ENCODE results near the gene SYNGR3. TPM values are rescaled to one million over a fixed set of nuclear protein-coding genes. Genes with fewer than 3 reads are reported as not detected.

The SYNGR3 gene
- total and polyA plus RNA-seq, 2 of the 13 experiments (the other 11 are each of a cell fraction or from before 2014, with no cell fraction given), result 0.97 to 5.7 TPM

- TF ChIP-seq NR2F1 (CRISPR knock-in tag; IDR thresholded peaks at IDR 0.05) (no peak), HNRNPH1 (optimal IDR thresholded peaks at IDR 0.05; ENCODE audit: low read depth, low read length) (no peak), HNRNPK (IDR thresholded peaks at IDR 0.05; ENCODE audit: low read depth, low read length, poor library complexity, severe bottlenecking) (no peak), ISX (CRISPR knock-in tag; conservative IDR thresholded peaks at IDR 0.05) (peak; percentile 34; the same call in 1 of the 2 replicates), ETV5 (CRISPR knock-in tag; IDR thresholded peaks at IDR 0.05; ENCODE audit: borderline replicate concordance) (peak; percentile 28), SMAD1 (CRISPR knock-in tag; IDR thresholded peaks at IDR 0.05; ENCODE audit: borderline replicate concordance, low read depth) (no peak), SMC3 (IDR thresholded peaks at IDR 0.05; ENCODE audit: low read length) (no peak), ZSCAN20 (CRISPR knock-in tag; IDR thresholded peaks at IDR 0.05; ENCODE audit: borderline replicate concordance) (0 out of 2 replicates have a peak, but pooled peaks have one; percentile 56), GFI1 (CRISPR knock-in tag; IDR thresholded peaks at IDR 0.05; ENCODE audit: borderline replicate concordance) (peak; percentile 43; the same call in 1 of the 2 replicates), ZNF382 (CRISPR knock-in tag; IDR thresholded peaks at IDR 0.05; ENCODE audit: borderline replicate concordance) (no peak), NR2F6 (IDR thresholded peaks at IDR 0.05) (no peak), NR2F6 (CRISPR knock-in tag; IDR thresholded peaks at IDR 0.05) (peak; percentile 44; the same call in 1 of the 2 replicates), HDAC6 (IDR thresholded peaks at IDR 0.05; ENCODE audit: low read depth, low read length) (no peak), LCORL (IDR thresholded peaks at IDR 0.05) (no peak), LCORL (CRISPR knock-in tag; IDR thresholded peaks at IDR 0.05) (0 out of 2 replicates have a peak, but pooled peaks have one; percentile 26), ZNF543 (CRISPR knock-in tag; IDR thresholded peaks at IDR 0.05) (no peak), ZNF746 (CRISPR knock-in tag; IDR thresholded peaks at IDR 0.05) (peak; percentile 62; the same call in 1 of the 2 replicates), ZNF768 (CRISPR knock-in tag; IDR thresholded peaks at IDR 0.05) (peak; percentile 52)
- TF ChIP-seq, protein P1, sequence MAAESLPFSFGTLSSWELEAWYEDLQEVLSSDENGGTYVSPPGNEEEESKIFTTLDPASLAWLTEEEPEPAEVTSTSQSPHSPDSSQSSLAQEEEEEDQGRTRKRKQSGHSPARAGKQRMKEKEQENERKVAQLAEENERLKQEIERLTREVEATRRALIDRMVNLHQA (CRISPR knock-in tag; IDR thresholded peaks at IDR 0.05), result no peak
- TF ChIP-seq, protein P2, sequence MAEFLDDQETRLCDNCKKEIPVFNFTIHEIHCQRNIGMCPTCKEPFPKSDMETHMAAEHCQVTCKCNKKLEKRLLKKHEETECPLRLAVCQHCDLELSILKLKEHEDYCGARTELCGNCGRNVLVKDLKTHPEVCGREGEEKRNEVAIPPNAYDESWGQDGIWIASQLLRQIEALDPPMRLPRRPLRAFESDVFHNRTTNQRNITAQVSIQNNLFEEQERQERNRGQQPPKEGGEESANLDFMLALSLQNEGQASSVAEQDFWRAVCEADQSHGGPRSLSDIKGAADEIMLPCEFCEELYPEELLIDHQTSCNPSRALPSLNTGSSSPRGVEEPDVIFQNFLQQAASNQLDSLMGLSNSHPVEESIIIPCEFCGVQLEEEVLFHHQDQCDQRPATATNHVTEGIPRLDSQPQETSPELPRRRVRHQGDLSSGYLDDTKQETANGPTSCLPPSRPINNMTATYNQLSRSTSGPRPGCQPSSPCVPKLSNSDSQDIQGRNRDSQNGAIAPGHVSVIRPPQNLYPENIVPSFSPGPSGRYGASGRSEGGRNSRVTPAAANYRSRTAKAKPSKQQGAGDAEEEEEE (CRISPR knock-in tag; IDR thresholded peaks at IDR 0.05; ENCODE audit: borderline replicate concordance), result no peak
- TF ChIP-seq, protein P3, sequence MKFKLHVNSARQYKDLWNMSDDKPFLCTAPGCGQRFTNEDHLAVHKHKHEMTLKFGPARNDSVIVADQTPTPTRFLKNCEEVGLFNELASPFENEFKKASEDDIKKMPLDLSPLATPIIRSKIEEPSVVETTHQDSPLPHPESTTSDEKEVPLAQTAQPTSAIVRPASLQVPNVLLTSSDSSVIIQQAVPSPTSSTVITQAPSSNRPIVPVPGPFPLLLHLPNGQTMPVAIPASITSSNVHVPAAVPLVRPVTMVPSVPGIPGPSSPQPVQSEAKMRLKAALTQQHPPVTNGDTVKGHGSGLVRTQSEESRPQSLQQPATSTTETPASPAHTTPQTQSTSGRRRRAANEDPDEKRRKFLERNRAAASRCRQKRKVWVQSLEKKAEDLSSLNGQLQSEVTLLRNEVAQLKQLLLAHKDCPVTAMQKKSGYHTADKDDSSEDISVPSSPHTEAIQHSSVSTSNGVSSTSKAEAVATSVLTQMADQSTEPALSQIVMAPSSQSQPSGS (CRISPR knock-in tag; IDR thresholded peaks at IDR 0.05), result peak; percentile 58
- TF ChIP-seq, protein P4, sequence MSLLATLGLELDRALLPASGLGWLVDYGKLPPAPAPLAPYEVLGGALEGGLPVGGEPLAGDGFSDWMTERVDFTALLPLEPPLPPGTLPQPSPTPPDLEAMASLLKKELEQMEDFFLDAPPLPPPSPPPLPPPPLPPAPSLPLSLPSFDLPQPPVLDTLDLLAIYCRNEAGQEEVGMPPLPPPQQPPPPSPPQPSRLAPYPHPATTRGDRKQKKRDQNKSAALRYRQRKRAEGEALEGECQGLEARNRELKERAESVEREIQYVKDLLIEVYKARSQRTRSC (CRISPR knock-in tag; IDR thresholded peaks at IDR 0.05; ENCODE audit: low read depth), result no peak
- TF ChIP-seq, protein P5, sequence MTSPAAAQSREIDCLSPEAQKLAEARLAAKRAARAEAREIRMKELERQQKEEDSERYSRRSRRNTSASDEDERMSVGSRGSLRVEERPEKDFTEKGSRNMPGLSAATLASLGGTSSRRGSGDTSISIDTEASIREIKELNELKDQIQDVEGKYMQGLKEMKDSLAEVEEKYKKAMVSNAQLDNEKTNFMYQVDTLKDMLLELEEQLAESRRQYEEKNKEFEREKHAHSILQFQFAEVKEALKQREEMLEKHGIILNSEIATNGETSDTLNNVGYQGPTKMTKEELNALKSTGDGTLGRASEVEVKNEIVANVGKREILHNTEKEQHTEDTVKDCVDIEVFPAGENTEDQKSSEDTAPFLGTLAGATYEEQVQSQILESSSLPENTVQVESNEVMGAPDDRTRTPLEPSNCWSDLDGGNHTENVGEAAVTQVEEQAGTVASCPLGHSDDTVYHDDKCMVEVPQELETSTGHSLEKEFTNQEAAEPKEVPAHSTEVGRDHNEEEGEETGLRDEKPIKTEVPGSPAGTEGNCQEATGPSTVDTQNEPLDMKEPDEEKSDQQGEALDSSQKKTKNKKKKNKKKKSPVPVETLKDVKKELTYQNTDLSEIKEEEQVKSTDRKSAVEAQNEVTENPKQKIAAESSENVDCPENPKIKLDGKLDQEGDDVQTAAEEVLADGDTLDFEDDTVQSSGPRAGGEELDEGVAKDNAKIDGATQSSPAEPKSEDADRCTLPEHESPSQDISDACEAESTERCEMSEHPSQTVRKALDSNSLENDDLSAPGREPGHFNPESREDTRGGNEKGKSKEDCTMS (CRISPR knock-in tag; conservative IDR thresholded peaks at IDR 0.05), result no peak
These were observed 25.0 kb upstream of the SYNGR3 start, which contains the start of gene RPS2 (continued) for GRCh38 chr16:1964506-1965395.

Measured in HepG2 (cell line).